GM13976 (cell line): ENCODE data around the gene CDH22.

Experiments used
- DNase-seq: peaks from one replicate; pipeline ENCODE4 v3.0.0; 2012; ENCODE audit warnings: low spot score
- in situ Hi-C: fragments of 300-500 bp; cut with MboI; formaldehyde crosslinking; loops from one replicate; pipeline ENCODE4 v1.12.0; 2022; ENCODE audit warnings: low sequenced_read_pairs, mixed read lengths, inconsistent platforms; ENCODE audit not compliant: unreplicated experiment
- TF ChIP-seq, protein P1 (sequence below): IDR thresholded peaks from 2 replicates; pipeline ENCODE4 v1.5.1; 2012; ENCODE audit warnings: borderline replicate concordance, mild to moderate bottlenecking; ENCODE audit not compliant: insufficient read depth; ENCODE audit errors: extremely low read depth, missing control alignments, control extremely low read depth

The CDH22 gene

DNA sequence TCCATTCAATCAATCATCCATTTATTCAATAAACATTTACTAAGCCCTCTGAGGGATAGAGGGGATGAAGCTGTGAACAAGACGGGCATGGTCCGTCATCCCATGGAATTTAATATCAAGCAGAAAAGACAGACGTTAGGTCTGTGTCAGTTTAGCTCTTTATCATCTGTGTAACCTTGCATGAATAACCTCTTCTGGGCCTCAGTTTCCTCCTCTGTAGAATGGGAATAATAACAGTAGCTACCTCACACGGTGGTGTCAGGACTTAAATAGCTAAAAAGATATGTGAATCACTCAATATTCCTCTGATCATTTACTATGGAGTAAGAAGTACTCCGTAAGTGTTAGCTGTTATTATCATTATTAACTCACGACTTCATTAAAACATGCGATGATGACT, 21.3 kb downstream of the CDH22 start:
- no peak for DNase-seq
- TF ChIP-seq, protein P1, sequence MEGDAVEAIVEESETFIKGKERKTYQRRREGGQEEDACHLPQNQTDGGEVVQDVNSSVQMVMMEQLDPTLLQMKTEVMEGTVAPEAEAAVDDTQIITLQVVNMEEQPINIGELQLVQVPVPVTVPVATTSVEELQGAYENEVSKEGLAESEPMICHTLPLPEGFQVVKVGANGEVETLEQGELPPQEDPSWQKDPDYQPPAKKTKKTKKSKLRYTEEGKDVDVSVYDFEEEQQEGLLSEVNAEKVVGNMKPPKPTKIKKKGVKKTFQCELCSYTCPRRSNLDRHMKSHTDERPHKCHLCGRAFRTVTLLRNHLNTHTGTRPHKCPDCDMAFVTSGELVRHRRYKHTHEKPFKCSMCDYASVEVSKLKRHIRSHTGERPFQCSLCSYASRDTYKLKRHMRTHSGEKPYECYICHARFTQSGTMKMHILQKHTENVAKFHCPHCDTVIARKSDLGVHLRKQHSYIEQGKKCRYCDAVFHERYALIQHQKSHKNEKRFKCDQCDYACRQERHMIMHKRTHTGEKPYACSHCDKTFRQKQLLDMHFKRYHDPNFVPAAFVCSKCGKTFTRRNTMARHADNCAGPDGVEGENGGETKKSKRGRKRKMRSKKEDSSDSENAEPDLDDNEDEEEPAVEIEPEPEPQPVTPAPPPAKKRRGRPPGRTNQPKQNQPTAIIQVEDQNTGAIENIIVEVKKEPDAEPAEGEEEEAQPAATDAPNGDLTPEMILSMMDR: no peak
- in situ Hi-C loops: no loop called here

DNA sequence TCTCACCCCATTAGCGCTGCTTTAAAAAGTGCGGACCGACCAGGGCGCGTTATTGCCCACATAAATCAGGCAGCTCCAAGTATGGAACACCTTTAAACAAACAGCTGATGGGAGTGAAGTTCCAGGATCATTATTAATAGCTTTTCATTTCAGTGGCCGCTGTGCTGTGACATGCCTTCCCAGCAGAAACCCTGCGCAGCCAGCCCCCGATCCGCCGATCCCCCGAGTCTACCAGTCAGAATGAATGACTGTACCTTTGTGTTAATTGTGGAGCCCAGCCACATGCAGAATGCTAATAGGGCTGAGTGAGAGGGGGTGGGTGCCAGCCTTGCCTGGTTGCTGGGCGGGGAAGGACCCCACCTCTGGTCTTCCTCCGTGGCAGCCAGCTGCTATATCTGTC, 21.9 kb downstream of the CDH22 start:
- no peak for DNase-seq
- TF ChIP-seq, protein P1: no peak
- in situ Hi-C loops: no loop called here

DNA sequence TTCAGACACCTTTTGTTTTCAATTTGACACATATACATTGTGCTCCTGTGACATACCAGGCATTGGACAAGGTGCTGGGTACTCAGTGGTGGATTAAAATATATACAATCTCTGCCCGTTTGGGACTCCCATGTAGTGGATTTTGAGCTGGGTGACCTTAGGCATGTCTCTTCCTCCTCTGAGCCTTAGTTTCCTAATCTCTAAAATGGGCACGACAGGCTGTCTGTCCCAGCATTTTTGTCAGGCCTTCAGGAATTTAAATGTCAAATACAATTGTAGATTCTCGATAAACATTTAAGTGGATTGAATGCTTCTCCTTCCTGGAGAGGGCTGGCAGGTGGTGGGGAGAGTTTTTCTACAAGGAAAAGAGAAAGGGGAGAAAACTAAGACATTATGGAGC, 22.6 kb downstream of the CDH22 start:
- in situ Hi-C loops: no loop called here
- no peak for DNase-seq
- TF ChIP-seq, protein P1: no peak

DNA sequence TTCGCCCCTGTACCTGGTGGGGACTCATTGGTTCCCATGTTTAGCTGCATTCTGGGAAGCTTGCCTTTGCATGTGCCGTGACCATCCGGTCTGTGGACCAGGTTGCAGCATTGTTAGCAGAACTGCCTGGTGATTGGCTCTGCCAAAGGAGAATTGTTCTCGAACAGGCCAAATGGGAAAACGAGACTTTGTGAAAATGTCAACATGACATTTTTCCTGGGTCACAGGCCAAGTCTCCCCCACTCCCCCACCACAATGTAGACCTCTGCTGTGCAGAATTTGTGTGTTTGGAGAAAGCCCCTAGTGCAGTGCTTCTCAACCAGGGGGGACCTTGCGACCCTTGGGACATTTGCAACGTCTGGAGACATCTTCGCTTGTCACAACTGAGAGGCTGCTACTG, 23.2 kb downstream of the CDH22 start:
- TF ChIP-seq, protein P1: no peak
- in situ Hi-C loops: no loop called here
- DNase-seq: no peak

DNA sequence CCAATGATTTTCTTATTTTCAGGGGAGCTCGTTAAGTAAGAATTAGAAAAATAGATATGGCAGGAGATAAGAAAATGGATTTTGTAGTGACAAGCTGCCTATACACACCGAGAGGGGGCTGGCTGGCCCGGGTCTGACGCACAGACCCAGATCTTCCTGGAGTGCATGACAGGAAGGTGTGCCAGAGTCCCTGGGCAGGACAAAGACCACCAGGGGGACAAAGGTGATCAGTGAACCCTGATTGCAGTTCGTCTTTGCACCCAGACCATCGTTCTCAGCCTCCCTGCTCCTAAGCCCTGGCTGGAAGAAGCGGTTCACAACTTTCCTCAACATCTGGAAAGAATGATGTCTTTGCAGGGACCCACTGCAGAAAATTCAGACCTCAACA, 24.3 kb downstream of the CDH22 start:
- in situ Hi-C loops: no loop called here
- TF ChIP-seq, protein P1: no peak
- no peak for DNase-seq

DNA sequence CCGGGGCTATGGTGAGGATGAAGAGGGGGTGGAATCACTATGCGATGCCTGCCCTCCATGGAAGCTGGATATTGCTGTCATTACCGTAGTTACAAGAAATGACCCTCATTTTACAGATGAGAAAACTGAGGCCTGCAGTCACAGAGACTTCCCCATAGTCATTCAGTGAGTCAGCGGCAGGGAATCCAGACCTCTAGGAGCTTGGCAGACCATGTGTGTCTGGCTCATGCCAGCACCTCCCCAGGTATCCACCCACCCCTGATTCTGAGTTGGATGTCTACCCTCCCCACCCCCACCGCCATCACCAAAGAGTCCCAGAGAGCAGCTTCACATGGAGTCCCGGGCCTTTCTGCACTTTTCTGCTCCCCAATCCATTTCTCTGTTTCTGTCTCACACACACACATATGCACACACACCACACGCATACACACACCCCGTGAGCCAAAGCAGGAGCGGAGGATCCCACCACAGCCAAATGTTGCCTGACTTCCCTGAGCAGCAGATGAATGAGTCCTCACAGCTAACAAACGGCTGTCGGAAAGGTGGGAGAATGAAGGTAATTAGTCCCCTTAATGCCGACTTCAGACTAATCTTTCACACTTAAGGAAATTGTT, 24.8 kb downstream of the CDH22 start:
- DNase-seq: no peak
- TF ChIP-seq, protein P1: no peak

DNA sequence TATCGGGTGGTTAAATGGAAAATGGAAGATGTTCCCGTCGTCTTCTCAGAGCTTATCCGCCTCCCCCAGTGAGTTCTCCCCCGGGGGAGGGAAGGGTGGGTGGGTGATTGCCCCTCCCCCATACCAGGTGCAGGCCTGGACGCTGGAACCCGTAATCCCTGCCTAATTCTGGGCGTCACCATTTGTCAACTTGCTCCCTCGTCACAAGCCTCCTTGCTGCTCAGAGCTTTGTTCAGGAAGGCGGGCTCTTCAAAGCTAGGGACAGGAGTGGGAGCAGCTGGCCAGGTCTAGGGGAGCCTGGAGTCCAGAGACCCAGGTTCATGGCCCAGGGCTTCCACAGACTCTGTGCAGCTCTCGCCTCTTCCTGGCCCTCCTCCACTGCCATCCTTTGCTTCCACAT, 25.6 kb downstream of the CDH22 start:
- TF ChIP-seq, protein P1: no peak
- DNase-seq: no peak
- in situ Hi-C loops: no loop called here

More for the DNA sequence above, 24.8 kb downstream of the CDH22 start:
- in situ Hi-C loops: no loop called here
